HEK293 (cell line): ENCODE data around the gene TBX6.

Experiments
- MYNN ChIP-seq: fragments of 450-650 bp; formaldehyde crosslinking; IDR thresholded peaks from 2 replicates; pipeline ENCODE4 v1.5.1; 2016; ENCODE audit warnings: missing biosample characterization, missing genetic modification characterization, borderline replicate concordance
- ZNF23 ChIP-seq: fragments of 450-650 bp; formaldehyde crosslinking; IDR thresholded peaks from 2 replicates; pipeline ENCODE4 v1.5.1; 2016; ENCODE audit warnings: missing biosample characterization, missing genetic modification characterization, borderline replicate concordance
- ZNF24 ChIP-seq: fragments of 450-650 bp; formaldehyde crosslinking; IDR thresholded peaks from 2 replicates; pipeline ENCODE4 v1.5.1; 2016; ENCODE audit warnings: missing biosample characterization, missing genetic modification characterization
- ZNF664 ChIP-seq: fragments of 450-650 bp; formaldehyde crosslinking; IDR thresholded peaks from 2 replicates; pipeline ENCODE4 v1.5.1; 2016; ENCODE audit warnings: missing biosample characterization, missing genetic modification characterization
- TF ChIP-seq, protein P1 (sequence below): fragments of 450-650 bp; formaldehyde crosslinking; IDR thresholded peaks from 2 replicates; pipeline ENCODE4 v1.5.1; 2016; ENCODE audit warnings: missing biosample characterization, missing genetic modification characterization
- TF ChIP-seq, protein P2 (sequence below): fragments of 450-650 bp; formaldehyde crosslinking; IDR thresholded peaks from 2 replicates; pipeline ENCODE4 v1.5.1; 2016; ENCODE audit warnings: missing biosample characterization, missing genetic modification characterization
- TF ChIP-seq, protein P3 (sequence below): fragments of 450-650 bp; formaldehyde crosslinking; IDR thresholded peaks from 2 replicates; pipeline ENCODE4 v1.5.1; 2016; ENCODE audit warnings: missing biosample characterization, missing genetic modification characterization

DNA sequence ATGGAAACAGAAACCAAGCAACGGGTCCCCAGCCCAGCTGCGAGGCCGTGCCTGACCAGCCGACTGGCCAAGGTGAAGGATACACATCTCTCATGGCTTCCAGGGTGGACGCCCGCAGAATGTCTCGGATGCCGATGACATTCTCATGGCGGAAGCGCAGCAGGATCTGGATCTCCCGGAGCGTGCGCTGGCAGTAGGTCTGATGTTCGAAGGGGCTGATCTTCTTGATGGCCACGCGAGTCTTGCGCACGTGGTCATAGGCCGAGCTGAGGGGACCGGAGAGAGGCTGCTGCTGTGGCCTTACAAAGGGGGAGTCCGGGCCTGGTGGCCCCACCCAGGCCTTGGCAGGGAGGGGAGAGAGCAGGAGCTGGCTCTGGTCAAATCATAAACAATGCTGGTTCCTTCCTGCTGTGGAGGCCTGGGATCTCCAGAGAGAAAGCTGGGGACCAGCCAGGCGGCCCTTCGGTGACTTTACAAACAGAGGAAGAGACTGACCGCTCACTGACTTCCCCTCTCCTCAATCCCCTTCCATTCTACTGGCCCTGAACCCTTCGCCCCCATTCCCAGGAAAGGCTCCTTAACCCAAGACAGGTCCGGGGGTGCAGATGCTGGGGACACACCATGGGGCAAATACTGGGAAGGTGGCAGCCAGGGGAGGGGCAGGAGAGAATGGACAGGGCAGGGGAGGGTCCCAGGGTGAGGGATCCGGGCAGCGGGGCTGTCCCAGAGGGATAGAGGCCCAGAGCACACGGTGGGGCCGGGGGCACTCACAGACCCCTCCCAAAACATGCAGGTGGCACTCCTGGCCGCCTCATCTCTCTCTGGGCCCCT, 30.2 kb upstream of the TBX6 start:
- TF ChIP-seq, protein P1, sequence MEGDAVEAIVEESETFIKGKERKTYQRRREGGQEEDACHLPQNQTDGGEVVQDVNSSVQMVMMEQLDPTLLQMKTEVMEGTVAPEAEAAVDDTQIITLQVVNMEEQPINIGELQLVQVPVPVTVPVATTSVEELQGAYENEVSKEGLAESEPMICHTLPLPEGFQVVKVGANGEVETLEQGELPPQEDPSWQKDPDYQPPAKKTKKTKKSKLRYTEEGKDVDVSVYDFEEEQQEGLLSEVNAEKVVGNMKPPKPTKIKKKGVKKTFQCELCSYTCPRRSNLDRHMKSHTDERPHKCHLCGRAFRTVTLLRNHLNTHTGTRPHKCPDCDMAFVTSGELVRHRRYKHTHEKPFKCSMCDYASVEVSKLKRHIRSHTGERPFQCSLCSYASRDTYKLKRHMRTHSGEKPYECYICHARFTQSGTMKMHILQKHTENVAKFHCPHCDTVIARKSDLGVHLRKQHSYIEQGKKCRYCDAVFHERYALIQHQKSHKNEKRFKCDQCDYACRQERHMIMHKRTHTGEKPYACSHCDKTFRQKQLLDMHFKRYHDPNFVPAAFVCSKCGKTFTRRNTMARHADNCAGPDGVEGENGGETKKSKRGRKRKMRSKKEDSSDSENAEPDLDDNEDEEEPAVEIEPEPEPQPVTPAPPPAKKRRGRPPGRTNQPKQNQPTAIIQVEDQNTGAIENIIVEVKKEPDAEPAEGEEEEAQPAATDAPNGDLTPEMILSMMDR (tag by site-specific recombination) = no peak
- TF ChIP-seq MYNN (tag by site-specific recombination) (no peak), ZNF664 (tag by site-specific recombination) (no peak), ZNF24 (tag by site-specific recombination) (no peak), ZNF23 (no peak)
- TF ChIP-seq, protein P2, sequence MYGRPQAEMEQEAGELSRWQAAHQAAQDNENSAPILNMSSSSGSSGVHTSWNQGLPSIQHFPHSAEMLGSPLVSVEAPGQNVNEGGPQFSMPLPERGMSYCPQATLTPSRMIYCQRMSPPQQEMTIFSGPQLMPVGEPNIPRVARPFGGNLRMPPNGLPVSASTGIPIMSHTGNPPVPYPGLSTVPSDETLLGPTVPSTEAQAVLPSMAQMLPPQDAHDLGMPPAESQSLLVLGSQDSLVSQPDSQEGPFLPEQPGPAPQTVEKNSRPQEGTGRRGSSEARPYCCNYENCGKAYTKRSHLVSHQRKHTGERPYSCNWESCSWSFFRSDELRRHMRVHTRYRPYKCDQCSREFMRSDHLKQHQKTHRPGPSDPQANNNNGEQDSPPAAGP (tag by site-specific recombination) = 0 out of 2 replicates have a peak, but pooled peaks have one; percentile 20
- TF ChIP-seq, protein P3, sequence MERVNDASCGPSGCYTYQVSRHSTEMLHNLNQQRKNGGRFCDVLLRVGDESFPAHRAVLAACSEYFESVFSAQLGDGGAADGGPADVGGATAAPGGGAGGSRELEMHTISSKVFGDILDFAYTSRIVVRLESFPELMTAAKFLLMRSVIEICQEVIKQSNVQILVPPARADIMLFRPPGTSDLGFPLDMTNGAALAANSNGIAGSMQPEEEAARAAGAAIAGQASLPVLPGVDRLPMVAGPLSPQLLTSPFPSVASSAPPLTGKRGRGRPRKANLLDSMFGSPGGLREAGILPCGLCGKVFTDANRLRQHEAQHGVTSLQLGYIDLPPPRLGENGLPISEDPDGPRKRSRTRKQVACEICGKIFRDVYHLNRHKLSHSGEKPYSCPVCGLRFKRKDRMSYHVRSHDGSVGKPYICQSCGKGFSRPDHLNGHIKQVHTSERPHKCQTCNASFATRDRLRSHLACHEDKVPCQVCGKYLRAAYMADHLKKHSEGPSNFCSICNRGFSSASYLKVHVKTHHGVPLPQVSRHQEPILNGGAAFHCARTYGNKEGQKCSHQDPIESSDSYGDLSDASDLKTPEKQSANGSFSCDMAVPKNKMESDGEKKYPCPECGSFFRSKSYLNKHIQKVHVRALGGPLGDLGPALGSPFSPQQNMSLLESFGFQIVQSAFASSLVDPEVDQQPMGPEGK (tag by site-specific recombination) = no peak
